ENCODE data around the gene ST6GALNAC4. TPM values are rescaled to one million over a fixed set of nuclear protein-coding genes. Genes with fewer than 3 reads are reported as not detected.
A peak's percentile ranks its signal among the peaks of the same experiment; 100 is the strongest.
"Not testable (repeated sequence)": the region's sequence is repeated elsewhere in the genome, so short reads cannot be mapped to it uniquely, and the experiment has no call there.

Gene ST6GALNAC4
- total RNA-seq, 1 experiment from 2014 or later: 26.5 TPM

- Histone ChIP-seq H3K4me1 (replicated peaks) (0 out of 2 replicates have a peak, but pooled peaks cover 3% of the 10 kb centered on the region), H3K27me3 (replicated peaks) (no peaks in the 10 kb centered on the region), H3K9me3 (replicated peaks) (no peaks in the 10 kb centered on the region), H3K27ac (no peak overlapping the region), H3K4me3 (no peak overlapping the region), H3K36me3 (peaks cover 65% of the 10 kb centered on the region)
- DNase-seq (ENCODE audit: low read depth in 1 of 2, low spot score in 2 of 2): no peak
Measured at GRCh38 chr9:127887792-127888191, 29.0 kb downstream of the ST6GALNAC4 start.

- no peaks in the 10 kb centered on the region for H3K9me3 ChIP-seq (replicated peaks)
- H3K4me3 ChIP-seq: no peak overlapping the region
- no peak overlapping the region for H3K27ac ChIP-seq
- peaks cover 56% of the 10 kb centered on the region for H3K36me3 ChIP-seq
- no peaks in the 10 kb centered on the region for H3K27me3 ChIP-seq (replicated peaks)
- DNase-seq (ENCODE audit: low read depth in 1 of 2, low spot score in 2 of 2): no peak
- H3K4me1 ChIP-seq (replicated peaks): no peaks in the 10 kb centered on the region
Measured at GRCh38 chr9:127886401-127886972, 30.4 kb downstream of the ST6GALNAC4 start.

GRCh38 chr9:127885508-127886281 lies 31.1 kb downstream of the ST6GALNAC4 start:
- H3K4me3 ChIP-seq: no peak overlapping the region
- no peak overlapping the region for H3K27ac ChIP-seq
- no peaks in the 10 kb centered on the region for H3K4me1 ChIP-seq (replicated peaks)
- peaks cover 50% of the 10 kb centered on the region for H3K36me3 ChIP-seq
- H3K9me3 ChIP-seq (replicated peaks): no peaks in the 10 kb centered on the region
- H3K27me3 ChIP-seq (replicated peaks): no peaks in the 10 kb centered on the region
- DNase-seq (ENCODE audit: low read depth in 1 of 2, low spot score in 2 of 2): no peak

- Histone ChIP-seq H3K27me3 (replicated peaks) (no peaks in the 10 kb centered on the region), H3K36me3 (peaks cover 43% of the 10 kb centered on the region), H3K9me3 (replicated peaks) (no peaks in the 10 kb centered on the region), H3K4me3 (no peak overlapping the region), H3K27ac (no peak overlapping the region), H3K4me1 (replicated peaks) (no peaks in the 10 kb centered on the region)
- DNase-seq (ENCODE audit: low read depth in 1 of 2, low spot score in 2 of 2): no peak
Measured at GRCh38 chr9:127884976-127885490, 31.8 kb downstream of the ST6GALNAC4 start.

GRCh38 chr9:127884427-127884911 lies 32.4 kb downstream of the ST6GALNAC4 start:
- H3K27me3 ChIP-seq (replicated peaks): no peaks in the 10 kb centered on the region
- DNase-seq (ENCODE audit: low read depth in 1 of 2, low spot score in 2 of 2): peak in 1 of 2 experiments; percentile 43
- H3K4me1 ChIP-seq (replicated peaks): no peaks in the 10 kb centered on the region
- no peak overlapping the region for H3K27ac ChIP-seq
- no peaks in the 10 kb centered on the region for H3K9me3 ChIP-seq (replicated peaks)
- H3K4me3 ChIP-seq: no peak overlapping the region
- peaks cover 40% of the 10 kb centered on the region for H3K36me3 ChIP-seq

GRCh38 chr9:127883959-127884358 lies 32.9 kb downstream of the ST6GALNAC4 start:
- no peaks in the 10 kb centered on the region for H3K9me3 ChIP-seq (replicated peaks)
- H3K27ac ChIP-seq: no peak overlapping the region
- peaks cover 40% of the 10 kb centered on the region for H3K36me3 ChIP-seq
- no peaks in the 10 kb centered on the region for H3K4me1 ChIP-seq (replicated peaks)
- H3K27me3 ChIP-seq (replicated peaks): no peaks in the 10 kb centered on the region
- no peak overlapping the region for H3K4me3 ChIP-seq
- DNase-seq (ENCODE audit: low read depth in 1 of 2, low spot score in 2 of 2): no peak

GRCh38 chr9:127881715-127882114 lies 35.1 kb downstream of the ST6GALNAC4 start:
- not testable (repeated sequence) for H3K27ac ChIP-seq; H3K4me3 ChIP-seq; H3K27me3 ChIP-seq (replicated peaks); H3K9me3 ChIP-seq (replicated peaks); DNase-seq (ENCODE audit: low read depth in 1 of 2, low spot score in 2 of 2)
- Histone ChIP-seq H3K36me3 (peaks cover 24% of the 10 kb centered on the region), H3K4me1 (replicated peaks) (peaks cover 14% of the 10 kb centered on the region)

- Histone ChIP-seq H3K36me3 (peaks cover 10% of the 10 kb centered on the region), H3K4me3 (no peak overlapping the region), H3K27ac (no peak overlapping the region), H3K9me3 (replicated peaks) (no peaks in the 10 kb centered on the region), H3K4me1 (replicated peaks) (peaks cover 15% of the 10 kb centered on the region), H3K27me3 (replicated peaks) (no peaks in the 10 kb centered on the region)
- DNase-seq (ENCODE audit: low read depth in 1 of 2, low spot score in 2 of 2): no peak
Measured at GRCh38 chr9:127880143-127880542, 36.7 kb downstream of the ST6GALNAC4 start.

GRCh38 chr9:127878652-127879390 lies 38.0 kb downstream of the ST6GALNAC4 start:
- H3K27me3 ChIP-seq (replicated peaks): no peaks in the 10 kb centered on the region
- 0 out of 2 replicates have a peak, but pooled peaks cover 3% of the 10 kb centered on the region for H3K36me3 ChIP-seq
- no peaks in the 10 kb centered on the region for H3K9me3 ChIP-seq (replicated peaks)
- DNase-seq (ENCODE audit: low read depth in 1 of 2, low spot score in 2 of 2): no peak
- H3K4me1 ChIP-seq (replicated peaks): peaks cover 15% of the 10 kb centered on the region
- no peak overlapping the region for H3K27ac ChIP-seq
- no peak overlapping the region for H3K4me3 ChIP-seq

GRCh38 chr9:127878001-127878651 lies 38.7 kb downstream of the ST6GALNAC4 start:
- Histone ChIP-seq H3K27me3 (replicated peaks) (no peaks in the 10 kb centered on the region), H3K4me1 (replicated peaks) (peaks cover 15% of the 10 kb centered on the region), H3K9me3 (replicated peaks) (no peaks in the 10 kb centered on the region), H3K27ac (peak overlapping the region; percentile 17; the same call in 1 of the 2 replicates), H3K4me3 (peak overlapping the region; percentile 39), H3K36me3 (0 out of 2 replicates have a peak, but pooled peaks cover 3% of the 10 kb centered on the region)
- peak in 1 of 2 experiments; percentile 31 for DNase-seq (ENCODE audit: low read depth in 1 of 2, low spot score in 2 of 2)

GRCh38 chr9:127877566-127877998 lies 39.3 kb downstream of the ST6GALNAC4 start, which contains the start of gene AK1:
TSS of gene AK1 (minus strand) at chr9:127877675. CDS start at chr9:127874617, 3,058 bp downstream.
- peak; percentile 26 to 75 for DNase-seq (ENCODE audit: low read depth in 1 of 2, low spot score in 2 of 2)
- Histone ChIP-seq H3K36me3 (0 out of 2 replicates have a peak, but pooled peaks cover 3% of the 10 kb centered on the region), H3K27me3 (replicated peaks) (no peaks in the 10 kb centered on the region), H3K4me1 (replicated peaks) (peaks cover 15% of the 10 kb centered on the region), H3K9me3 (replicated peaks) (no peaks in the 10 kb centered on the region), H3K4me3 (peak within 1 kb of the TSS; percentile 39), H3K27ac (peak within 1 kb of the TSS; percentile 26)

- H3K27me3 ChIP-seq (replicated peaks): no peaks in the 10 kb centered on the region
- peaks cover 3% of the 10 kb centered on the region; the same call in 1 of the 2 replicates for H3K36me3 ChIP-seq
- peak overlapping the region; percentile 26; the same call in 1 of the 2 replicates for H3K27ac ChIP-seq
- H3K9me3 ChIP-seq (replicated peaks): no peaks in the 10 kb centered on the region
- peak overlapping the region; percentile 39 for H3K4me3 ChIP-seq
- DNase-seq (ENCODE audit: low read depth in 1 of 2, low spot score in 2 of 2): peak in 1 of 2 experiments; percentile 39
- H3K4me1 ChIP-seq (replicated peaks): peaks cover 15% of the 10 kb centered on the region
Measured at GRCh38 chr9:127876764-127877562, 39.9 kb downstream of the ST6GALNAC4 start.
